GM21576 (cell line): Measurements from ENCODE around the gene IFNA5.
A peak's percentile ranks its signal among the peaks of the same experiment; 100 is the strongest.

Experiments
- ATAC-seq: cut with Tn5 transposase; IDR thresholded peaks from one replicate; pipeline ENCODE4 v1.9.1; 2021; ENCODE audit warnings: mild to moderate bottlenecking, moderate library complexity; ENCODE audit not compliant: unreplicated experiment

IFNA5 gene

DNA sequence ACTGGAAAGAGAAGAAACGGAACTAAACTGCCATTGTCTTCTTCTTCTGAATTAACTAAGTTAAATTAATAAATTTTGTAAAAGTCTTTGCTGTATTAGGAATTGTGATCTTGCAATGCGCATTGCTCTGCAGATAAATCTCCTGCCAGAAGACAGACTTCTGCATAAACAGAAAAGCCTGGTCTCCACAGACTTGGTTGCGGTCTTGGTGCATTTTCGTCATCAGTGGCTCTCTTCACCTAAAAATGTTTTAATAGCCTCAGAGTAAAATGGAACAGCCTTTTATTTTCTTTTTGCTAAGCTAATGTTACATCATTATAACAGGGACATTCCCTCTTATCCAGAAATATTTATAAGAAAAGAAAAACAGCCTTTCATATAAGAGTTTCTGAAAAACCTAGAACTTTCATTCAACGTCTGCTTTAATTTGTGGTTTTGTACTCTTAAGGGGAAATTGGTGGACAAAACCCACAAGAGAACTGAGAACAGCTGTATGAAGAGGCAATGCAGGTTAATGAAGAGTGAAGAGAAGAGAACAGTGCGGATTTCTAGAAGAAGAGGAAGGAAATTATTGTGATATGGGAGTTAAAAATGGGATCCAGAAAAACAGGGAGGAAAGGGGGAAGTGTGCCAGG is 10.1 kb downstream of the IFNA5 start:
- ATAC-seq = peak; percentile 54

DNA sequence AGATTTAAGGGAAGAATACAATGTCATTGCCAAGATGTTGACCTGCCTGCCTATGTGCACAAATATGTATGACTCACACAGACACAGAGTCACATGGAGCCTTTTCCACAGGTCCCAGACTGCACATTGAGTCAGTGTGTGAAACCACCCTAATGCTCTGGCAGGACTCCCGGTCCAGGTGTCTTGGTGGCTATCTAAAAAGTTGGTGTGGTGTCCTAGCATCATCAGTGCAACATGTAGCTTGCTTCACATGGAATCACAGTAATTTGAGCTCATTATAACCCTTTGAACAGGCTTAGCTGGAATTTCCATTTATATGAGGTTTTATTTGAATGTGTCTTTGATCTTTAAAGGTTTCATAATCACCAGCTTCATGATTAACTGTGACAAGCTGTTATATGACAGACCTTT is 10.7 kb downstream of the IFNA5 start:
- ATAC-seq = no peak

GRCh38 chr9:21289848-21290247 is 15.3 kb downstream of the IFNA5 start:
- no peak for ATAC-seq

- no peak for ATAC-seq
These were observed 17.8 kb downstream of the IFNA5 start for GRCh38 chr9:21287280-21287679.

DNA sequence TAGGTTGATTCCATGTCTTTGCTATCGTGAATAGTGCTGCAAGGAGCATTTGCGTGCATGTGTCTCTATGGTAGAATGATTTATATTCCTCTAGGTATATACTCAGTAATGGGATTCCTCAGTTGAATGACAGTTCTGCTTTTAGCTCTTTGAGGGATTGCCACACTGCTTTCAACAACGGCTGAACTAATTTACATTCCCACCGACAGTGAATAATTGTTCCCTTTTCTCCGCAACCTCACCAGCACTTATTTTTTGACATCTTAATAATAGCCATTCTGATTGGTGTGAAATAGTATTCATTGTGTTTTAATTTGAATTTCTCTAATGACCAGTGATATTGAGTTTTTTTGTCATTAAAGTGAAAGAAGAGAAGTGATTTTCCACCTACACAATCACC is 18.5 kb downstream of the IFNA5 start:
- ATAC-seq = no peak

GRCh38 chr9:21286099-21286498 is 19.0 kb downstream of the IFNA5 start:
- ATAC-seq = no peak

GRCh38 chr9:21281275-21281674 is 23.8 kb downstream of the IFNA5 start:
- no peak for ATAC-seq

DNA sequence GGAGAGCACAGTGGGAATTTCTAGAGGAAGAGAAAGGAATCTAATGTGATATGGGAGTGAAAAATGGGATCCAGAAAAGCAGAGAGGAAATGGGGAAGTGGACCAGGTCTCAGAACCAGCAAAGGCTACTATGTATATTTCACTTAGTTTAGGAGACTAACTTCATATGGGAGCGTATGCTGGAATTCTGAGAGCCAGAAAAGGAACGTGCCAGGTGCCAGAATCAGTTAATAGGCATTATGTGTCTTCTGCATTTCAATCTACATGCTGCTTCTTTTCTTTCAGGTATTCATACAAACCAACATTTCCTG is 36.8 kb downstream of the IFNA5 start:
- ATAC-seq = no peak

DNA sequence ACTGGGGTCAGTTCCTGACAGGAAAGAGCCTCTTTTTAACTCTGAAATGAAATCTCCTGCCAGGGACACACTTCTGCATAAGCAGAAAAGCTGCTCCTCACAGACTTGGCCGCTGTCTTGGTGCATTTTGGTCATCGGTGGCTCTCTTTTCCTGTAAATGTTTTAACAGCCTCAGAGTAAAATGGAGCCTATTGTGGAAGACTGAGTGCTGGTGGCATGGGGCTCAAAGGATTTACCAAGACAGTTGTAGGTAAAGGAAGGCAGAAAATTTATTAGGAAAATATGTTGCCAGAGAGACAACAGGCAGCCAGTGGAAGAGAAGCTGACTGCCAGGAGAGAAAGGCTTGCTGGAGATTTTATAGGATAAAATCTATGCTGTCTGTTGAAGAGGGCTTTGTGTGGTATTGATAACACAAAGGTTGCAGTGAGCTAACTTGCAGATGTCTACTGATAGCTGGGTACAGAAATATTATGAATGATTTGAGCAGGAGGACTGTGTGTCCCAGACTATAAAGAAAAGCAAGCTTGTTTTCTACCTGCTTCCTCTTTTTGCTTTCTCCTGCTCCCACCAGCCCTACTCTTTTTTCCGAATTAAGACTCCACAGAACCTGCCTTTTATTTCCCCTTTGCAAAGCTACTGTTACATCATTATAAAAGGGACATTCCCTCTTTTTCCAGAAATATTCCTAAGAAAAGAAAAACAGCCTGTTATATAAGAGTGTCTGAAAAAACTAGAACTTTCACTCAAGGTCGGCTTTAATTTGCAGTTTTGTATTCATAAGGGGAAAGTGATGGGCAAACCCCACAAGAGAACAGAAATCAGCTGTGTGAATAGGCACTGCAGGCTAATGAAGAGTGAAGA is 37.4 kb downstream of the IFNA5 start:
- ATAC-seq = peak; percentile 66

- no peak for ATAC-seq
These were observed 38.2 kb downstream of the IFNA5 start for GRCh38 chr9:21266733-21267484.

- no peak for ATAC-seq
These were observed 39.5 kb downstream of the IFNA5 start for GRCh38 chr9:21265421-21266189.

DNA sequence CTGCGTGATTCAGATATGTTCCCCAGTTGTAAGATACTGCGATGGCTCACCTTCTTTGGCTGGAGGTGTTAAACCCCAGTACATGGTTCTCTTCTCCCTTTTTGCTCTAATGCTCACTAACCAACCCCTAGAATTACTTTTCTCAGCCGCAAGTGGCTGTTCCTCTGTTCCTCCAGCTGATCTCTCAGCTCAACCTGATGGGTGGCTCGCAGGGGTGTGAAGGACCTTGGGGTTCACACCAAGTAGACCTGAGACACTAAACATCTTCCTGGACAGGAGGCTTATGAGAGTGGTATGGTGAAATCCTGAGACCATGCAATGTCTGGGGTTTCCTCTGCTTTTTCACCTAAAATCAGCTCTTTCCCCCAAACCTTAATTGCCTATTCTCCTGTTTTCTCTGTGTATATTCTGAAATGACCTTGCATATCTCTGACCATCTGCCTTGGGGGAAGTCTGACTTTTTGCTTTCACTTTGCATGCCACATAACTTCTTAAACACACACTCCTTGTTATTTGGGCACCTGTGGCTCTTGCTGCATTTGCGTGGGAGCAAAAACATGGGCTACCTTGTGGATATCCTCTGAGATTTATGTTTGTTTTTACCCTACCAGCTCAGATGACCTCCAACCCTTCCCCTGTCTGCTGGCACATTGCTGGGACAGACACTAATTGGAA is 49.4 kb downstream of the IFNA5 start:
- ATAC-seq = no peak
